ENCODE measurements around the gene LASP1NB.
A peak's percentile ranks its signal among the peaks of the same experiment; 100 is the strongest.

LASP1NB gene

DNA sequence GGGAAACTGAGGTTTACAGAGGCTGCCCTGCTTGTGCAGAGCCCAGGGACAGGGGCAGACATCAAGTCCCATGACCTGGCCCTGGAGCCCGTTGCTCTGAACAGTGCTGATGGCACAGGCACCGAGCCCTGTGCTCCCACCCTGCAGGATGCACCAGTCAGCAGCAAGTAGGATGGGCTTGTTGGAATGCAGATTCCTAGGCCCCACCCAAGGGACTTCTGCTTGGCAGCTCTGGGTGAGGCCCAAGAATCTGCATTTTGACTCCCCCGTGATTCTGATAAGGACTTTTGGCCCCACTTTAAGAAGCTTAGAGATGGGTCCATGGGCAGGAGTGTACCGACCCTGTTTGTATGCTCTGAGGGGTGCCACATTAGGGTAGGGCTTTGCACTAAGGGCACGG is 32.3 kb upstream of the LASP1NB start:
- TF ChIP-seq POLR2AphosphoS5 (IDR thresholded peaks at IDR 0.05; ENCODE audit: low read depth): no peak
- TF ChIP-seq GABPA (IDR thresholded peaks at IDR 0.05; ENCODE audit: low read depth): no peak
- TF ChIP-seq SPI1 (IDR thresholded peaks at IDR 0.05; ENCODE audit: borderline replicate concordance, low read depth): no peak
- H3K4me3 ChIP-seq (replicated peaks; ENCODE audit: insufficient read depth, low read length): no peak overlapping the region
- DNase-seq (ENCODE audit: low read depth in 1 of 2, low spot score in 1 of 2): no peak
- peak overlapping the region; percentile 69 for H3K27ac ChIP-seq (replicated peaks)
- no peaks in the 10 kb centered on the region for H3K27me3 ChIP-seq (ENCODE audit: insufficient read depth, poor library complexity, severe bottlenecking)

DNA sequence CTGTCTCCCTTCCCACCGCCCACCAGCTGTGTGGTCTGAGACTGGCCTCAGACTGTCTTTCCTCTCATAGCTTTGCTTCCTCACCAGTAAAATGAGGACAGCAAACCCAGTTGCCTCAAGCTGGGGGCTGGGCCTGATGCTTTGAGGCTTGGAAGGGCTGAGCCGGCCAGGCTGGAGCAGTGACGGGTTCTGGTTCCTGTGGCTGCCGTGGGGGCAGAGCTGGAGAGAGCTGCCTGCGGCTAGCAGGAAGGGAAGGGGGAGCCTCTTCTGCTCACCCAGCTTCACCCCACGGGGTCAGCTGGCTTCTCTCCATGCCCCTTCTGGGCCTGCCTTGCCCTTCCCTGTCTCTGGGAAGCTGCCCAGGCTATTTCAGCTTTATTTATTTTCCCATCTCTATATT is 31.8 kb upstream of the LASP1NB start:
- TF ChIP-seq POLR2AphosphoS5 (IDR thresholded peaks at IDR 0.05; ENCODE audit: low read depth) (peak; percentile 40; the same call in 1 of the 2 replicates), SPI1 (IDR thresholded peaks at IDR 0.05; ENCODE audit: borderline replicate concordance, low read depth) (peak; percentile 0; the same call in 1 of the 2 replicates), GABPA (IDR thresholded peaks at IDR 0.05; ENCODE audit: low read depth) (no peak)
- TF ChIP-seq, protein P1, sequence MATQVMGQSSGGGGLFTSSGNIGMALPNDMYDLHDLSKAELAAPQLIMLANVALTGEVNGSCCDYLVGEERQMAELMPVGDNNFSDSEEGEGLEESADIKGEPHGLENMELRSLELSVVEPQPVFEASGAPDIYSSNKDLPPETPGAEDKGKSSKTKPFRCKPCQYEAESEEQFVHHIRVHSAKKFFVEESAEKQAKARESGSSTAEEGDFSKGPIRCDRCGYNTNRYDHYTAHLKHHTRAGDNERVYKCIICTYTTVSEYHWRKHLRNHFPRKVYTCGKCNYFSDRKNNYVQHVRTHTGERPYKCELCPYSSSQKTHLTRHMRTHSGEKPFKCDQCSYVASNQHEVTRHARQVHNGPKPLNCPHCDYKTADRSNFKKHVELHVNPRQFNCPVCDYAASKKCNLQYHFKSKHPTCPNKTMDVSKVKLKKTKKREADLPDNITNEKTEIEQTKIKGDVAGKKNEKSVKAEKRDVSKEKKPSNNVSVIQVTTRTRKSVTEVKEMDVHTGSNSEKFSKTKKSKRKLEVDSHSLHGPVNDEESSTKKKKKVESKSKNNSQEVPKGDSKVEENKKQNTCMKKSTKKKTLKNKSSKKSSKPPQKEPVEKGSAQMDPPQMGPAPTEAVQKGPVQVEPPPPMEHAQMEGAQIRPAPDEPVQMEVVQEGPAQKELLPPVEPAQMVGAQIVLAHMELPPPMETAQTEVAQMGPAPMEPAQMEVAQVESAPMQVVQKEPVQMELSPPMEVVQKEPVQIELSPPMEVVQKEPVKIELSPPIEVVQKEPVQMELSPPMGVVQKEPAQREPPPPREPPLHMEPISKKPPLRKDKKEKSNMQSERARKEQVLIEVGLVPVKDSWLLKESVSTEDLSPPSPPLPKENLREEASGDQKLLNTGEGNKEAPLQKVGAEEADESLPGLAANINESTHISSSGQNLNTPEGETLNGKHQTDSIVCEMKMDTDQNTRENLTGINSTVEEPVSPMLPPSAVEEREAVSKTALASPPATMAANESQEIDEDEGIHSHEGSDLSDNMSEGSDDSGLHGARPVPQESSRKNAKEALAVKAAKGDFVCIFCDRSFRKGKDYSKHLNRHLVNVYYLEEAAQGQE (IDR thresholded peaks at IDR 0.05; ENCODE audit: insufficient replicate concordance, low read depth): no peak
- peak; percentile 56 to 89 for DNase-seq (ENCODE audit: low read depth in 1 of 2, low spot score in 1 of 2)
- Histone ChIP-seq H3K27me3 (ENCODE audit: insufficient read depth, poor library complexity, severe bottlenecking) (no peaks in the 10 kb centered on the region), H3K4me3 (replicated peaks; ENCODE audit: insufficient read depth, low read length) (no peak overlapping the region), H3K27ac (replicated peaks) (peak overlapping the region; percentile 69)

DNA sequence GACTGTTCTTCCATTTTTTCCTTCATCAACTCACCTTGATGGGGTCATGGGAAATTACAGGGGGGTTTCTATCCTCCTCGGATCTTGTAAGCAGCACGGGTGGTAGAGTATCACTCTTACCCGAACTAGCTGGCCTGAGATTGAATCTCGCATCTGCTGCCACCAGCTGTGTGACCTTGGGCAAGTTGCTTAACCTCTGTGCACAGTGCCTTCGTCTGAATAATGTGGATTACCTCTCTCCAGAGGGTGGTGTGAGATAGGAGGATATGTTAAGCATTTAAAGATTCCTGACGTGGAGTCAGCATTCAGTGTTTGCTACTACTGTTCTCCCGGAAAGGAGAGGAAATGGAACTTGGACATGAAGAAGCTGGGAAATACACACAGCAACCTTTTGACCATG is 31.1 kb upstream of the LASP1NB start:
- Histone ChIP-seq H3K4me3 (replicated peaks; ENCODE audit: insufficient read depth, low read length) (no peak overlapping the region), H3K27me3 (ENCODE audit: insufficient read depth, poor library complexity, severe bottlenecking) (no peaks in the 10 kb centered on the region), H3K27ac (replicated peaks) (peak overlapping the region; percentile 69)
- TF ChIP-seq, protein P1 (IDR thresholded peaks at IDR 0.05; ENCODE audit: insufficient replicate concordance, low read depth): no peak
- TF ChIP-seq SPI1 (IDR thresholded peaks at IDR 0.05; ENCODE audit: borderline replicate concordance, low read depth) (no peak), GABPA (IDR thresholded peaks at IDR 0.05; ENCODE audit: low read depth) (no peak), POLR2AphosphoS5 (IDR thresholded peaks at IDR 0.05; ENCODE audit: low read depth) (no peak)
- TF ChIP-seq, protein P2, sequence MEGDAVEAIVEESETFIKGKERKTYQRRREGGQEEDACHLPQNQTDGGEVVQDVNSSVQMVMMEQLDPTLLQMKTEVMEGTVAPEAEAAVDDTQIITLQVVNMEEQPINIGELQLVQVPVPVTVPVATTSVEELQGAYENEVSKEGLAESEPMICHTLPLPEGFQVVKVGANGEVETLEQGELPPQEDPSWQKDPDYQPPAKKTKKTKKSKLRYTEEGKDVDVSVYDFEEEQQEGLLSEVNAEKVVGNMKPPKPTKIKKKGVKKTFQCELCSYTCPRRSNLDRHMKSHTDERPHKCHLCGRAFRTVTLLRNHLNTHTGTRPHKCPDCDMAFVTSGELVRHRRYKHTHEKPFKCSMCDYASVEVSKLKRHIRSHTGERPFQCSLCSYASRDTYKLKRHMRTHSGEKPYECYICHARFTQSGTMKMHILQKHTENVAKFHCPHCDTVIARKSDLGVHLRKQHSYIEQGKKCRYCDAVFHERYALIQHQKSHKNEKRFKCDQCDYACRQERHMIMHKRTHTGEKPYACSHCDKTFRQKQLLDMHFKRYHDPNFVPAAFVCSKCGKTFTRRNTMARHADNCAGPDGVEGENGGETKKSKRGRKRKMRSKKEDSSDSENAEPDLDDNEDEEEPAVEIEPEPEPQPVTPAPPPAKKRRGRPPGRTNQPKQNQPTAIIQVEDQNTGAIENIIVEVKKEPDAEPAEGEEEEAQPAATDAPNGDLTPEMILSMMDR (IDR thresholded peaks at IDR 0.05; ENCODE audit: insufficient read depth, low read length): no peak
- DNase-seq (ENCODE audit: low read depth in 1 of 2, low spot score in 1 of 2): peak in 1 of 2 experiments; percentile 33

DNA sequence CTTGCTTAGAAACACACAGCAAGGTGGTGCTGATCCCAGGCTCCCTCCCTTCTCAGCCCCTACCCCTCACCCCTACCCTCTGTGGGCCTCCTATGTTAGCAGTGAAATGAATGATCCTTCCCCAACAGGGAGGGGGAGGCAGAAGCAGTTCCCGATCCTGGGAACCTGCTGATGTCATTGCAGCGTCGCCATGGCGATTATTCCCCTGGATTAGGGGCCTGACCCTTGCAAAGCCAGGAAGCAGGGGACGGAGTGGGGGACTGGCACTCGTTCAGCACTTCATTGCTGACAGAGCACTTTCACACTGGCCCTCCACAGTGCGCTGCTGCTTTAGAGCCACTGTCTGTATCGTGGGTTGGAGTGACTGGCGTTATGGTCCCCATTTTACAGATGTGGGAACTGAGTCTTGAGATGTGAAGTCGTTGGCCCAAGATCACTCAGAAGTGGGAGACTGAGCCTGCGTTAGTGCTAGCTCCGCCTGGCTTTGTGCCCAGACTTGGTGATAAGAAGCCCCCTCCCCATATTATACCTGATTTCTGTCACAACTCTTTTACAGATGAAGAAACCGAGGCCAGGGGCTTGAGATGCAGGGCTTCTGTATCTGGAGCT is 29.0 kb upstream of the LASP1NB start:
- Histone ChIP-seq H3K27me3 (ENCODE audit: insufficient read depth, poor library complexity, severe bottlenecking) (no peaks in the 10 kb centered on the region), H3K4me3 (replicated peaks; ENCODE audit: insufficient read depth, low read length) (no peak overlapping the region), H3K27ac (replicated peaks) (peak overlapping the region; percentile 96)
- TF ChIP-seq GABPA (IDR thresholded peaks at IDR 0.05; ENCODE audit: low read depth) (no peak), POLR2AphosphoS5 (IDR thresholded peaks at IDR 0.05; ENCODE audit: low read depth) (no peak), SPI1 (IDR thresholded peaks at IDR 0.05; ENCODE audit: borderline replicate concordance, low read depth) (no peak)
- TF ChIP-seq, protein P2 (IDR thresholded peaks at IDR 0.05; ENCODE audit: insufficient read depth, low read length): no peak
- TF ChIP-seq, protein P1 (IDR thresholded peaks at IDR 0.05; ENCODE audit: insufficient replicate concordance, low read depth): no peak
- DNase-seq (ENCODE audit: low read depth in 1 of 2, low spot score in 1 of 2): no peak

Measured in HL-60 (cell line).